Neural cell (in vitro differentiated cells): Measurements from ENCODE around the gene ZMYND10. TPM values are rescaled to one million over a fixed set of nuclear protein-coding genes. Genes with fewer than 3 reads are reported as not detected.
A peak's percentile ranks its signal among the peaks of the same experiment; 100 is the strongest.

Experiments used
- H2AFZ ChIP-seq: fragments of 200-600, 300-800 bp; sonication (generic), shearing (Covaris generic); 2 replicates; pipeline ENCODE4 v1.6.0; 2014; ENCODE audit warnings: low read depth, mild to moderate bottlenecking, antibody characterized with exemption, low read length, moderate library complexity
- H3F3A ChIP-seq: fragments of 200-600 bp; shearing (Covaris generic); 2 replicates; pipeline ENCODE4 v1.6.1; 2016; ENCODE audit warnings: mild to moderate bottlenecking, moderate library complexity, mixed read lengths, antibody characterized with exemption, low read length; ENCODE audit not compliant: insufficient read depth, poor library complexity, severe bottlenecking
- H3K27ac ChIP-seq: fragments of 200-600, 300-800 bp; sonication (generic), shearing (Covaris generic); 2 replicates; pipeline ENCODE4 v1.5.1; 2014; ENCODE audit warnings: mild to moderate bottlenecking, low read length, moderate library complexity
- H3K27me3 ChIP-seq: fragments of 300-800, 200-600 bp; sonication (generic), shearing (Covaris generic); 2 replicates; pipeline ENCODE4 v1.6.0; 2014; ENCODE audit warnings: mild to moderate bottlenecking, low read depth, low read length, moderate library complexity; ENCODE audit not compliant: insufficient read depth
- H3K36me3 ChIP-seq: fragments of 300-800, 200-600 bp; sonication (generic), shearing (Covaris generic); 2 replicates; pipeline ENCODE4 v1.5.1; 2014; ENCODE audit warnings: mild to moderate bottlenecking, antibody characterized with exemption, low read length, moderate library complexity; ENCODE audit not compliant: insufficient read depth
- H3K4me2 ChIP-seq: fragments of 300-800, 200-600 bp; sonication (generic), shearing (Covaris generic); 2 replicates; pipeline ENCODE4 v1.6.0; 2014; ENCODE audit warnings: mild to moderate bottlenecking, low read length
- H3K4me3 ChIP-seq: fragments of 300-800, 200-600 bp; sonication (generic), shearing (Covaris generic); 2 replicates; pipeline ENCODE4 v1.5.1; 2014; ENCODE audit warnings: mild to moderate bottlenecking, low read length, moderate library complexity
- H3K79me2 ChIP-seq: fragments of 200-600 bp; shearing (Covaris generic); replicated peaks from 2 replicates; pipeline ENCODE4 v1.6.0; 2014; ENCODE audit warnings: mild to moderate bottlenecking, low read length, moderate library complexity; ENCODE audit not compliant: insufficient read depth
- H3K9ac ChIP-seq: fragments of 300-800, 200-600 bp; sonication (generic), shearing (Covaris generic); 2 replicates; pipeline ENCODE4 v1.6.1; 2016; ENCODE audit warnings: mild to moderate bottlenecking, low read length, mixed read lengths
- H3K9me2 ChIP-seq: fragments of 200-600 bp; shearing (Covaris generic); 2 replicates; pipeline ENCODE4 v1.6.1; 2016; ENCODE audit warnings: mild to moderate bottlenecking, low read length, mixed read lengths; ENCODE audit not compliant: insufficient read depth
- H3K9me3 ChIP-seq: fragments of 200-600, 300-800 bp; sonication (generic), shearing (Covaris generic); 2 replicates; pipeline ENCODE4 v1.6.1; 2016; ENCODE audit warnings: mild to moderate bottlenecking, mixed run types, low read length, moderate library complexity, mixed read lengths
- H4K20me1 ChIP-seq: fragments of 200-600 bp; shearing (Covaris generic); 2 replicates; pipeline ENCODE4 v1.6.1; 2016; ENCODE audit warnings: mild to moderate bottlenecking, mixed run types; ENCODE audit not compliant: insufficient read depth
- EP300 ChIP-seq: fragments of 450-650 bp; conservative IDR thresholded peaks from 2 replicates; pipeline ENCODE4 v1.6.1; 2014; ENCODE audit warnings: antibody characterized with exemption, mild to moderate bottlenecking, moderate library complexity; ENCODE audit not compliant: poor library complexity, severe bottlenecking
- EZH2 ChIP-seq: fragments of 200-600, 300-800 bp; shearing (Covaris generic), sonication (generic); IDR thresholded peaks from 2 replicates; pipeline ENCODE4 v1.6.1; 2014; ENCODE audit warnings: antibody characterized with exemption, low read length, borderline replicate concordance, mild to moderate bottlenecking; ENCODE audit not compliant: insufficient read depth, poor library complexity, severe bottlenecking
- MXI1 ChIP-seq: fragments of 450-650 bp; conservative IDR thresholded peaks from 2 replicates; pipeline ENCODE4 v1.6.1; 2014; ENCODE audit warnings: antibody characterized with exemption, mild to moderate bottlenecking; ENCODE audit not compliant: poor library complexity, severe bottlenecking
- POLR2AphosphoS5 ChIP-seq: IDR thresholded peaks from 2 replicates; pipeline ENCODE4 v1.6.1; 2012
- RAD21 ChIP-seq: fragments of 450-650 bp; conservative IDR thresholded peaks from 2 replicates; pipeline ENCODE4 v1.6.1; 2014; ENCODE audit warnings: antibody characterized with exemption, mild to moderate bottlenecking, moderate library complexity
- SMC3 ChIP-seq: fragments of 450-650 bp; conservative IDR thresholded peaks from 2 replicates; pipeline ENCODE4 v1.6.1; 2014; ENCODE audit warnings: antibody characterized with exemption, mild to moderate bottlenecking, moderate library complexity; ENCODE audit not compliant: poor library complexity
- TAF1 ChIP-seq: IDR thresholded peaks from 2 replicates; pipeline ENCODE4 v1.6.1; 2012; ENCODE audit warnings: low read depth
- polyA plus RNA-seq: library from polyadenylated mRNA; depleted of rRNA; stranded (reverse); fragments of >200 nt; gene quantifications from 2 replicates; pipeline ENCODE4 v1.2.3, GENCODE V29; 2014
- TF ChIP-seq, protein P1 (sequence below): IDR thresholded peaks from 2 replicates; pipeline ENCODE4 v1.6.1; 2012; ENCODE audit warnings: borderline replicate concordance
- TF ChIP-seq, protein P2 (sequence below): fragments of 450-650 bp; IDR thresholded peaks from 2 replicates; pipeline ENCODE4 v1.5.1; 2014; ENCODE audit warnings: antibody characterized with exemption, mild to moderate bottlenecking, moderate library complexity; ENCODE audit not compliant: poor library complexity, severe bottlenecking

Gene ZMYND10
- polyA plus RNA-seq, 1 donor from 2014 or later, result 5.2 TPM

DNA sequence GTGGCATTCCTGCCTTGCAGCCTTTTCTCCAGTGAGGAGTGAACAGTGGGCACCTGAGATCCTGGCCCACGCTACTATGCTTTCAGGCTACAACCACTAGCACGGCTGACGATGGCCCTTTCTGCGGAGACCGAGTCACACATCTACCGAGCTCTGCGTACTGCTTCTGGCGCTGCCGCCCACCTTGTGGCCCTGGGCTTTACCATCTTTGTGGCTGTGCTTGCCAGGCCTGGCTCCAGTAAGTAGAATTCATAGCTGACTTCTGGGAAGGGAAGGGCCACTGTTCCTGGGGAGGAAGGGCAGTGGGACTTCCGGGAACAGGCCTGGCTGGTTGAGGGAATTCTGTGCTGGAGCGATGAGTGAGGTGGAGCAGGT is 5.8 kb upstream of the ZMYND10 start:
- TF ChIP-seq TAF1 (no peak), SMC3 (no peak), POLR2AphosphoS5 (no peak), EZH2 (no peak), RAD21 (no peak), EP300 (no peak), MXI1 (no peak)
- TF ChIP-seq, protein P1, sequence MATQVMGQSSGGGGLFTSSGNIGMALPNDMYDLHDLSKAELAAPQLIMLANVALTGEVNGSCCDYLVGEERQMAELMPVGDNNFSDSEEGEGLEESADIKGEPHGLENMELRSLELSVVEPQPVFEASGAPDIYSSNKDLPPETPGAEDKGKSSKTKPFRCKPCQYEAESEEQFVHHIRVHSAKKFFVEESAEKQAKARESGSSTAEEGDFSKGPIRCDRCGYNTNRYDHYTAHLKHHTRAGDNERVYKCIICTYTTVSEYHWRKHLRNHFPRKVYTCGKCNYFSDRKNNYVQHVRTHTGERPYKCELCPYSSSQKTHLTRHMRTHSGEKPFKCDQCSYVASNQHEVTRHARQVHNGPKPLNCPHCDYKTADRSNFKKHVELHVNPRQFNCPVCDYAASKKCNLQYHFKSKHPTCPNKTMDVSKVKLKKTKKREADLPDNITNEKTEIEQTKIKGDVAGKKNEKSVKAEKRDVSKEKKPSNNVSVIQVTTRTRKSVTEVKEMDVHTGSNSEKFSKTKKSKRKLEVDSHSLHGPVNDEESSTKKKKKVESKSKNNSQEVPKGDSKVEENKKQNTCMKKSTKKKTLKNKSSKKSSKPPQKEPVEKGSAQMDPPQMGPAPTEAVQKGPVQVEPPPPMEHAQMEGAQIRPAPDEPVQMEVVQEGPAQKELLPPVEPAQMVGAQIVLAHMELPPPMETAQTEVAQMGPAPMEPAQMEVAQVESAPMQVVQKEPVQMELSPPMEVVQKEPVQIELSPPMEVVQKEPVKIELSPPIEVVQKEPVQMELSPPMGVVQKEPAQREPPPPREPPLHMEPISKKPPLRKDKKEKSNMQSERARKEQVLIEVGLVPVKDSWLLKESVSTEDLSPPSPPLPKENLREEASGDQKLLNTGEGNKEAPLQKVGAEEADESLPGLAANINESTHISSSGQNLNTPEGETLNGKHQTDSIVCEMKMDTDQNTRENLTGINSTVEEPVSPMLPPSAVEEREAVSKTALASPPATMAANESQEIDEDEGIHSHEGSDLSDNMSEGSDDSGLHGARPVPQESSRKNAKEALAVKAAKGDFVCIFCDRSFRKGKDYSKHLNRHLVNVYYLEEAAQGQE, result no peak
- TF ChIP-seq, protein P2, sequence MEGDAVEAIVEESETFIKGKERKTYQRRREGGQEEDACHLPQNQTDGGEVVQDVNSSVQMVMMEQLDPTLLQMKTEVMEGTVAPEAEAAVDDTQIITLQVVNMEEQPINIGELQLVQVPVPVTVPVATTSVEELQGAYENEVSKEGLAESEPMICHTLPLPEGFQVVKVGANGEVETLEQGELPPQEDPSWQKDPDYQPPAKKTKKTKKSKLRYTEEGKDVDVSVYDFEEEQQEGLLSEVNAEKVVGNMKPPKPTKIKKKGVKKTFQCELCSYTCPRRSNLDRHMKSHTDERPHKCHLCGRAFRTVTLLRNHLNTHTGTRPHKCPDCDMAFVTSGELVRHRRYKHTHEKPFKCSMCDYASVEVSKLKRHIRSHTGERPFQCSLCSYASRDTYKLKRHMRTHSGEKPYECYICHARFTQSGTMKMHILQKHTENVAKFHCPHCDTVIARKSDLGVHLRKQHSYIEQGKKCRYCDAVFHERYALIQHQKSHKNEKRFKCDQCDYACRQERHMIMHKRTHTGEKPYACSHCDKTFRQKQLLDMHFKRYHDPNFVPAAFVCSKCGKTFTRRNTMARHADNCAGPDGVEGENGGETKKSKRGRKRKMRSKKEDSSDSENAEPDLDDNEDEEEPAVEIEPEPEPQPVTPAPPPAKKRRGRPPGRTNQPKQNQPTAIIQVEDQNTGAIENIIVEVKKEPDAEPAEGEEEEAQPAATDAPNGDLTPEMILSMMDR, result no peak
- Histone ChIP-seq H4K20me1 (peaks cover 5% of the 10 kb centered on the region), H3K27me3 (no peaks in the 10 kb centered on the region), H3K4me2 (peak overlapping the region; percentile 71), H3K9me2 (no peaks in the 10 kb centered on the region), H3K79me2 (peaks cover 15% of the 10 kb centered on the region), H3K4me3 (peak overlapping the region; percentile 77), H3K36me3 (no peaks in the 10 kb centered on the region), H3K9ac (peak overlapping the region; percentile 76), H2AFZ (no peak overlapping the region), H3K9me3 (no peaks in the 10 kb centered on the region), H3K27ac (peak overlapping the region; percentile 86), H3F3A (no peaks in the 10 kb centered on the region)

DNA sequence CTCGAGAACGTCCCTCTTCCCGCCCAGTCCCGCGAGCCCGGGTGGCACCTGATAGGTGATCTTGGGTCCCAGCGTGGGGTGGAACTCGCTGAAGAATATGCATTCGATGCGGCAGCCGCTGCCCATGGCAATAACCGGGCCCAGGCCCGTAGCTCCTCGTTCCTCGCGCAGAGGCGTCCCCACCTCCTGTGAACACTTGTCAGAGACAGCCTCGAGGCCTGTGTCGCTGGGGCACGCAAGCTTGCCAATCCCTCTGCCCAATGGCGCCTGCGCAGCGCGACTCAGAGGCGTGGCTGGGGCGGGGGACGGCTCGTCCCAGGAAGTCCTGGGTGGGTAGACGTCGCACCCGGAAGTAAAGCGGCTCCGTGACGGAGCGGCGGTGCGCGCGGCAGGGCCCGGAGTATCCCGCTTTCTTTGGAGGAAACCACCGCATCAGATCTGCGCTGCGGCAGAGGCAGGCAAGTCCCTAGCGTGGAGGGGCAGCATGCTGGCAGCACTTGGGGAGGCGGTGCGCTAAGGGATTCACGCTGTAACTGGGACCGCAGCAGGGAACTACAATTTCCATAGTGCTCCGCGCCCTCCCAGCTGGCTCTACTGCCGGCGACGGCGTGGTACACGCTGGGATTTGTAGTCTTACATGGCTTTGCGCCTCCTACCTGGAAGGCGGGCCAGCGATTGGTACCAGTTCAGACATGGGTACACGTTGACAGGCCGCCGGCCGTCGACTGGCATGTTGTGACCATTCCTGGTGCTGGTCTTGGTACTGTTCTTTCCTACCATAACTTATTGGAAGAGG is 5.2 kb upstream of the ZMYND10 start, which contains the start of the genes CYB561D2 and NPRL2:
CYB561D2 (plus strand) TSS at position 336 of the 796 bp plus-strand sequence. CDS start 572 bp downstream, outside the sequence.
NPRL2 (minus strand) TSS at position 249 of the 796 bp plus-strand sequence; CDS start at position 126, 123 bp downstream.
- Histone ChIP-seq H3K4me2 (peak within 1 kb of the TSS; percentile 94), H4K20me1 (peaks cover under 1% of the 10 kb centered on the region), H3K79me2 (peaks cover 11% of the 10 kb centered on the region), H3K36me3 (no peaks in the 10 kb centered on the region), H2AFZ (peak within 1 kb of the TSS; percentile 57), H3K4me3 (peak within 1 kb of the TSS; percentile 77), H3K9me3 (no peaks in the 10 kb centered on the region), H3K9ac (peak within 1 kb of the TSS; percentile 76), H3K27ac (peak within 1 kb of the TSS; percentile 86), H3K27me3 (peaks cover under 1% of the 10 kb centered on the region), H3F3A (no peaks in the 10 kb centered on the region), H3K9me2 (no peaks in the 10 kb centered on the region)
- TF ChIP-seq SMC3, result peak; percentile 47
- TF ChIP-seq, protein P1, result peak; percentile 76
- TF ChIP-seq, protein P2, result peak; percentile 30
- TF ChIP-seq TAF1, result peak; percentile 28
- no peak for TF ChIP-seq EP300
- TF ChIP-seq MXI1, result peak; percentile 95
- no peak for TF ChIP-seq EZH2
- TF ChIP-seq RAD21, result peak; percentile 16
- TF ChIP-seq POLR2AphosphoS5, result peak; percentile 96
